Measurements from ENCODE around the gene MYRIP. TPM values are rescaled to one million over a fixed set of nuclear protein-coding genes. Genes with fewer than 3 reads are reported as not detected.

MYRIP gene
- total RNA-seq, 4 donors from 2014 or later = 1.6 to 7.1 (median 3.6) TPM

DNA sequence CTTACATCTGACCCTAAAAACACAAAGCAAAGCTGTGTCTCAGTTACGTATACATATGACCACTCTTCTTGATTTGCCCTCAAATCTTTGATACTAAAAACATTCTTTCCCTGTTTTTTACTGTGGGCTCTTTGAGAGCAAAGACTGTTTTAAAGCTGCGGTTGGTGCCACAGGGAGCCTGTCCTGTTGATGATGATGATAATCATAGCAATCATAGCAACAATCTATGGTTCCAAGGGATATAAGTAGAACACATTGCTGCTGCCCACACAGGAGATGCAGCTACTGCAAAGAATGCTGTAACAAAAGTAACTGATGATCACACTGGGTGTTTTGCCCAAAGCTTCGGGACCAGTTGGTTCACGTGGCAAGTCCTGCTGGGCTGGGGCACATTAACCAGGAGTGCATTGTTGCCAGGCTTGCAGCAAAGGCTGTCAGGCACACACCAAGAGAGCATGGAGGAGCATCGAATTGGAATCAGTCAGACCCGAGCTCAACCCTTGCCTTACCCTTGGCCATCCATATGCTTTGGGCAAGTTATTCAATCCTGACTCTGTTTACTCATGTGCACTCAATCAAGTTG, 368.7 kb downstream of the MYRIP start:
- Histone ChIP-seq H3K27me3 (no peaks in the 10 kb centered on the region), H3K9me3 (no peaks in the 10 kb centered on the region), H3K27ac (no peak overlapping the region), H3K4me3 (replicated peaks in 1 of 3) (no peak overlapping the region), H3K36me3 (no peaks in the 10 kb centered on the region), H3K4me1 (peaks cover 2 to 11% of the 10 kb centered on the region in 2 donors)
- intact Hi-C loops (cut with DNase I) = loop anchor here (5.0 kb wide), 2 partner anchors 366 to 471 kb away; no protein-coding TSS in a partner anchor
- no peak for DNase-seq
- TF ChIP-seq POLR2A (IDR thresholded peaks at IDR 0.05) = no peak
- TF ChIP-seq, protein P1, sequence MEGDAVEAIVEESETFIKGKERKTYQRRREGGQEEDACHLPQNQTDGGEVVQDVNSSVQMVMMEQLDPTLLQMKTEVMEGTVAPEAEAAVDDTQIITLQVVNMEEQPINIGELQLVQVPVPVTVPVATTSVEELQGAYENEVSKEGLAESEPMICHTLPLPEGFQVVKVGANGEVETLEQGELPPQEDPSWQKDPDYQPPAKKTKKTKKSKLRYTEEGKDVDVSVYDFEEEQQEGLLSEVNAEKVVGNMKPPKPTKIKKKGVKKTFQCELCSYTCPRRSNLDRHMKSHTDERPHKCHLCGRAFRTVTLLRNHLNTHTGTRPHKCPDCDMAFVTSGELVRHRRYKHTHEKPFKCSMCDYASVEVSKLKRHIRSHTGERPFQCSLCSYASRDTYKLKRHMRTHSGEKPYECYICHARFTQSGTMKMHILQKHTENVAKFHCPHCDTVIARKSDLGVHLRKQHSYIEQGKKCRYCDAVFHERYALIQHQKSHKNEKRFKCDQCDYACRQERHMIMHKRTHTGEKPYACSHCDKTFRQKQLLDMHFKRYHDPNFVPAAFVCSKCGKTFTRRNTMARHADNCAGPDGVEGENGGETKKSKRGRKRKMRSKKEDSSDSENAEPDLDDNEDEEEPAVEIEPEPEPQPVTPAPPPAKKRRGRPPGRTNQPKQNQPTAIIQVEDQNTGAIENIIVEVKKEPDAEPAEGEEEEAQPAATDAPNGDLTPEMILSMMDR (IDR thresholded peaks at IDR 0.05) = no peak
- 89 to 93% methylated on average over 6 of the region's 6 CpGs for WGBS, 2 donors

DNA sequence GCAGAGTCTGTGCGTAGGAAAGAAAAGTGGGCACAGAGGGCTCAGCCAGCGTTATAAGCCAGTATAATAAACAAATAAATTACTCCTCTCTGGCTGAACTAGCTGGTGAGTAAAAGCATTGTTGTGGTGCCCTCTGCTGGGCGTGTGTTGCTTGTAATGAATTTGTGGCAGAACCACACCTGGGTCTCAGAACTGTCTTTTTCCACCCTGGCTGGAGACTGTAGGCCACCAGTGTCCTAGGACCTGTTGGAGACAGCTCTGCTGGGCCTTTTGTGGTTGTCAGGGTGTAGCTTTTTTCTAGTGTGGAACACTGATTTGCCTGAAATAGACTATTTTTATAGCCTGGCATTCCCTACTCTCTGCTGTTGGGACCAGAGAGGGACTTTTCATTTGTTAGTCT, 369.6 kb downstream of the MYRIP start:
- Histone ChIP-seq H3K4me3 (replicated peaks in 1 of 3) (no peak overlapping the region), H3K9me3 (no peaks in the 10 kb centered on the region), H3K27ac (no peak overlapping the region), H3K27me3 (no peaks in the 10 kb centered on the region), H3K4me1 (peaks cover 0 to 11% of the 10 kb centered on the region in 2 donors), H3K36me3 (no peaks in the 10 kb centered on the region)
- intact Hi-C loops (cut with DNase I) = loop anchor here (5.0 kb wide), 2 partner anchors 367 to 472 kb away; no protein-coding TSS in a partner anchor
- TF ChIP-seq, protein P1 (IDR thresholded peaks at IDR 0.05) = peak; percentile 39 to 79 (median 73)
- no peak for TF ChIP-seq POLR2A (IDR thresholded peaks at IDR 0.05)
- WGBS, 2 donors = 0 to 2% methylated on average over 3 of the region's 3 CpGs
- peak; percentile 82 to 88 for DNase-seq

DNA sequence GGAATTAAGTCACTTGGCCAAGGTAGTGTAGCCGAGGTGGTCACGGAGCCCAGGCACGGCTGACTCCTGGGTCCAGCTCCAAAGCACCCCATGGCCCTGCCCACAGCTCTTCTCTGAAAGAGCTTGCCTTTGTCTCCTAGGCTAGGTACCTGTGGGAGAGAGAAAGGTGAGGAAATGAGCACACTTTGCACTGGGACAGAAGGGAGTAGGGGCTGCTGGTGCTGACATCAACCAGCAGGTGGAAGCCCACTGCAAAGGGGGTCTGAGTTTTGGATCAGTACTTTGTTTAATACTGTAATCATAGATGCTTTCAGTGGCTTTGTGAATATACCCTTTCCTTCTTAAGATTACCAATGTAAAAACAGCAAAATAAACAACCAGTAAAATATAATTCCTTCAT, 371.8 kb downstream of the MYRIP start:
- no peak for DNase-seq
- no peak for TF ChIP-seq POLR2A (IDR thresholded peaks at IDR 0.05)
- TF ChIP-seq, protein P1 (IDR thresholded peaks at IDR 0.05) = no peak
- Histone ChIP-seq H3K9me3 (no peaks in the 10 kb centered on the region), H3K27me3 (no peaks in the 10 kb centered on the region), H3K4me3 (replicated peaks in 1 of 3) (no peak overlapping the region), H3K36me3 (no peaks in the 10 kb centered on the region), H3K4me1 (peaks cover 4 to 13% of the 10 kb centered on the region in 2 donors), H3K27ac (no peak overlapping the region)
- intact Hi-C loops (cut with DNase I) = no loop called here
- 95 to 97% methylated on average over 3 of the region's 3 CpGs for WGBS, 2 donors

DNA sequence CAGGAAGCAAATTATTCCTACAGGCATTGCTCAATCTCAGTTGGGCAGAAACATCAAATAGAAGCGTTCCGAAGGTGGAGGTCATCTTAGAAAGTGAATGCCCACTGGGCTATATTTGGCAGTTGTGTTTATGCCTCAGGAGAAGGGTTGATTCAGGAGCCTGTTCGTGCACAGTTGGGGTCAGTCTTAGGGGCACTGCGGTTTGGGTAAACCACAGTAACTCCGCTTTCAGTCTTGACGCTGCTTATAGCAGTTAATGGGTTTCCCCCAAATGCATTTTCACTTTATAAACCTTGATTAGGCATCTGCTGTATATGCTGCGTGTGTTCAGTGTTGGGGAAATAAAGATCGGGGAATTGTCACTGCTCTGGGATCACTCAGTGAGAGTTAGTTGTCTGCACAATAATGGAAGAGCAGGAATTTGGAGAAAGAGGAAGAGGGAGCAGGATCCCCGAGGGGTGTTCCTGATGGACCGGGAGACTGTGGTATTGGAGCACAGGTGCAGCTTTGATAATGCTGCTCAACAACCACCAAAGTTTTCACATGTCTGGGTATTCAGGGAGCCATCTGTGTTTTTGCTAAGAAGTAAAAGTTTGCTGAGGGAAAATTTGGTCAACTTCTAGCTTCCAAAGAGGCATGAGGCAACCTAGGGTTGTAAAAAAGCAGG, 375.8 kb downstream of the MYRIP start:
- H3K27me3 ChIP-seq = no peaks in the 10 kb centered on the region
- no peaks in the 10 kb centered on the region for H3K36me3 ChIP-seq
- no peak for DNase-seq
- no peaks in the 10 kb centered on the region for H3K9me3 ChIP-seq
- intact Hi-C loops (cut with DNase I) = no loop called here
- no peak overlapping the region for H3K27ac ChIP-seq
- no peak for TF ChIP-seq POLR2A (IDR thresholded peaks at IDR 0.05)
- TF ChIP-seq, protein P1 (IDR thresholded peaks at IDR 0.05) = no peak
- peaks cover 11 to 15% of the 10 kb centered on the region in 2 donors for H3K4me1 ChIP-seq
- no peak overlapping the region for H3K4me3 ChIP-seq (replicated peaks in 1 of 3)
- 73 to 78% methylated on average over 10 of the region's 10 CpGs for WGBS, 2 donors

DNA sequence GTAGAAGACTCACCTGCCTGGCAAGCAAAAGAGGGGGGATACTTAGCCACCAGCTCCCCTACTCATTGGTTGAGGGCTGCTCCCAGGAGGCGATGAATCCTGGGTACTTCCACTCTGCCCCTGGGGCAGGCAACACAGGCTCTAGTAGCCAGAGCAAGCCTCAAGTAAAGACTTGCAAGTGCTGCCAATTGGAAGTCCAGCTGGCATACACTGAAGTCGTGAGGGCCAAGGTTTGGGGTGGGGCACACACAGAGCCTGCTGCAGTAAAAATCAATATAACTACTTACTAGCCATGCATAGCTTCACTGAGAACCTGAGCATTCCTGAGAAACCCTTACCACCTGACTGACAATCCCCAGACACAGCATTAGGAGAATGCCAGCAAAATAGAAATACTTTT, 377.1 kb downstream of the MYRIP start:
- peak; percentile 73 to 76 for DNase-seq

More for the DNA sequence above, 377.1 kb downstream of the MYRIP start:
- Histone ChIP-seq H3K4me1 (peaks cover 11 to 15% of the 10 kb centered on the region in 2 donors), H3K27ac (no peak overlapping the region), H3K4me3 (replicated peaks in 1 of 3) (no peak overlapping the region), H3K36me3 (no peaks in the 10 kb centered on the region), H3K9me3 (no peaks in the 10 kb centered on the region), H3K27me3 (no peaks in the 10 kb centered on the region)
- no peak for TF ChIP-seq POLR2A (IDR thresholded peaks at IDR 0.05)
- TF ChIP-seq, protein P1 (IDR thresholded peaks at IDR 0.05) = no peak
- intact Hi-C loops (cut with DNase I) = no loop called here
- WGBS, 2 donors = 32 to 60% methylated on average over 2 of the region's 2 CpGs

Measured in thyroid gland (tissue), 4 donors.